NCI-H2171 treated with DMSO at 0.1 percent for 48 hours (cell line): ENCODE measurements around the gene CD2.

Experiments used
- DNase-seq: peaks from one replicate; lab custom pipeline; 2025; lab: John Stamatoyannopoulos, UW

Gene CD2

GRCh38 chr1:116754198-116754977 is at the start of gene CD2:
Gene CD2, plus strand, starts transcription at chr1:116754430. Its CDS starts 63 bp downstream, at chr1:116754493.
- no peak for DNase-seq

GRCh38 chr1:116706123-116706522 is 48.1 kb upstream of the CD2 start:
- DNase-seq: no peak

GRCh38 chr1:116706841-116707240 is 47.4 kb upstream of the CD2 start:
- no peak for DNase-seq

- no peak for DNase-seq
Observed at GRCh38 chr1:116708255-116708900, 45.9 kb upstream of the CD2 start.

GRCh38 chr1:116709666-116710167 is 44.5 kb upstream of the CD2 start:
- DNase-seq: no peak

GRCh38 chr1:116710420-116711262 is 43.6 kb upstream of the CD2 start:
- no peak for DNase-seq

GRCh38 chr1:116711263-116711840 is 42.9 kb upstream of the CD2 start:
- peak; percentile 76 for DNase-seq

GRCh38 chr1:116712510-116712909 is 41.7 kb upstream of the CD2 start:
- DNase-seq: no peak

GRCh38 chr1:116713474-116713873 is 40.8 kb upstream of the CD2 start:
- no peak for DNase-seq

GRCh38 chr1:116716391-116716790 is 37.8 kb upstream of the CD2 start:
- DNase-seq: no peak

- DNase-seq: no peak
Observed at GRCh38 chr1:116717318-116717717, 36.9 kb upstream of the CD2 start.

- no peak for DNase-seq
Observed at GRCh38 chr1:116720364-116721038, 33.7 kb upstream of the CD2 start.

- DNase-seq: no peak
Observed at GRCh38 chr1:116721039-116721405, 33.2 kb upstream of the CD2 start.

- no peak for DNase-seq
Observed at GRCh38 chr1:116721451-116722007, 32.7 kb upstream of the CD2 start.

GRCh38 chr1:116722016-116722838 is 32.0 kb upstream of the CD2 start:
- DNase-seq: no peak

GRCh38 chr1:116724765-116725375 is 29.4 kb upstream of the CD2 start:
- DNase-seq: peak; percentile 67

GRCh38 chr1:116725798-116726197 is 28.4 kb upstream of the CD2 start:
- no peak for DNase-seq

- no peak for DNase-seq
Observed at GRCh38 chr1:116726872-116727820, 27.1 kb upstream of the CD2 start.

GRCh38 chr1:116731439-116731838 is 22.8 kb upstream of the CD2 start:
- DNase-seq: no peak
